DND-41 (cell line): ENCODE data around the gene PEX14.

Experiments used
- ATAC-seq: fragments of 200-7000 bp; cut with Tn5 transposase; 3 replicates; pipeline ENCODE4 v1.9.1; 2021; ENCODE audit warnings: low read depth; ENCODE audit not compliant: insufficient read depth
- DNase-seq: peaks from one replicate; pipeline ENCODE4 v3.0.0-alpha.2; 2020
- H2AFZ ChIP-seq: 2 replicates; pipeline ENCODE4 v1.6.0; 2012; ENCODE audit warnings: low read depth, low read length
- H3K27ac ChIP-seq: 2 replicates; pipeline ENCODE4 v1.5.1; 2012; ENCODE audit warnings: low read length, inconsistent platforms
- H3K27me3 ChIP-seq: fragments of 200-600 bp; sonication (generic); 2 replicates; pipeline ENCODE4 v1.6.0; 2012; ENCODE audit warnings: low read length, mild to moderate bottlenecking, inconsistent platforms; ENCODE audit not compliant: insufficient read depth, poor library complexity
- H3K36me3 ChIP-seq: 2 replicates; pipeline ENCODE4 v1.5.1; 2012; ENCODE audit warnings: low read length, inconsistent platforms; ENCODE audit not compliant: insufficient read depth
- H3K4me1 ChIP-seq: 2 replicates; pipeline ENCODE4 v1.5.1; 2012; ENCODE audit warnings: mild to moderate bottlenecking, low read length; ENCODE audit not compliant: insufficient read depth
- H3K4me2 ChIP-seq: 2 replicates; pipeline ENCODE4 v1.6.0; 2012; ENCODE audit warnings: mild to moderate bottlenecking, moderate library complexity, low read length, inconsistent platforms; ENCODE audit not compliant: insufficient read depth
- H3K4me3 ChIP-seq, 2 experiments: fragments of 200-600 bp in 1 of 2; shearing (Covaris generic) in 1 of 2; 2 replicates each; pipeline ENCODE4 v1.5.1; 2012 to 2016; ENCODE audit warnings: inconsistent platforms in 2 of 2, low read length in 2 of 2, mild to moderate bottlenecking in 2 of 2, low read depth in 1 of 2, moderate library complexity in 1 of 2
- H3K79me2 ChIP-seq: 2 replicates; pipeline ENCODE4 v1.6.0; 2012; ENCODE audit warnings: low read length, inconsistent platforms; ENCODE audit not compliant: insufficient read depth
- H3K9ac ChIP-seq: 2 replicates; pipeline ENCODE4 v1.6.0; 2012; ENCODE audit warnings: low read depth, mild to moderate bottlenecking, inconsistent platforms, low read length, moderate library complexity
- H3K9me3 ChIP-seq: 2 replicates; pipeline ENCODE4 v1.5.1; 2012; ENCODE audit warnings: low read length, moderate library complexity, mild to moderate bottlenecking, inconsistent platforms; ENCODE audit not compliant: insufficient read depth, severe bottlenecking
- H4K20me1 ChIP-seq: 2 replicates; pipeline ENCODE4 v1.6.0; 2012; ENCODE audit warnings: low read length; ENCODE audit not compliant: insufficient read depth
- CTCF ChIP-seq: IDR thresholded peaks from 2 replicates; pipeline ENCODE4 v1.5.1; 2012; ENCODE audit warnings: borderline replicate concordance, low read length, moderate library complexity, mild to moderate bottlenecking; ENCODE audit not compliant: poor library complexity, severe bottlenecking; ENCODE audit errors: extremely low read depth
- EZH2 ChIP-seq: IDR thresholded peaks from 3 replicates; pipeline ENCODE4 v1.6.1; 2012; ENCODE audit warnings: borderline replicate concordance, low read depth, mild to moderate bottlenecking, moderate library complexity, low read length, inconsistent platforms; ENCODE audit not compliant: severe bottlenecking

PEX14 gene

GRCh38 chr1:10598389-10598702 is 123.6 kb downstream of the PEX14 start:
- ATAC-seq (no peak), DNase-seq (no peak)
- H3K4me1 ChIP-seq: no peaks in the 10 kb centered on the region
- no peaks in the 10 kb centered on the region for H3K36me3 ChIP-seq
- no peak overlapping the region for H3K9ac ChIP-seq
- no peak overlapping the region for H2AFZ ChIP-seq
- peaks cover 4% of the 10 kb centered on the region; the same call in 1 of the 2 replicates for H4K20me1 ChIP-seq
- H3K9me3 ChIP-seq: no peaks in the 10 kb centered on the region
- H3K79me2 ChIP-seq: no peaks in the 10 kb centered on the region
- no peaks in the 10 kb centered on the region for H3K27me3 ChIP-seq
- no peak overlapping the region for H3K4me2 ChIP-seq
- H3K4me3 ChIP-seq: no peak overlapping the region
- TF ChIP-seq EZH2 (no peak), CTCF (peak; percentile 18)
- H3K27ac ChIP-seq: no peak overlapping the region

- Histone ChIP-seq H3K79me2 (no peaks in the 10 kb centered on the region), H3K4me3 (no peak overlapping the region), H3K9me3 (no peaks in the 10 kb centered on the region), H3K9ac (no peak overlapping the region), H2AFZ (no peak overlapping the region), H3K27ac (no peak overlapping the region), H3K27me3 (no peaks in the 10 kb centered on the region), H3K4me2 (no peak overlapping the region), H3K36me3 (no peaks in the 10 kb centered on the region), H3K4me1 (no peaks in the 10 kb centered on the region), H4K20me1 (peaks cover 4% of the 10 kb centered on the region; the same call in 1 of the 2 replicates)
- TF ChIP-seq EZH2 (no peak), CTCF (no peak)
- DNase-seq: no peak
- ATAC-seq: no peak
Measured at GRCh38 chr1:10599194-10599861, 124.6 kb downstream of the PEX14 start.

GRCh38 chr1:10601342-10602070 is 126.8 kb downstream of the PEX14 start:
- no peak overlapping the region for H3K9ac ChIP-seq
- H3K36me3 ChIP-seq: no peaks in the 10 kb centered on the region
- no peak overlapping the region for H3K4me3 ChIP-seq
- H2AFZ ChIP-seq: no peak overlapping the region
- no peak for TF ChIP-seq CTCF
- TF ChIP-seq EZH2: no peak
- H3K79me2 ChIP-seq: no peaks in the 10 kb centered on the region
- H3K9me3 ChIP-seq: no peaks in the 10 kb centered on the region
- no peaks in the 10 kb centered on the region for H3K4me1 ChIP-seq
- H3K27ac ChIP-seq: no peak overlapping the region
- no peaks in the 10 kb centered on the region for H3K27me3 ChIP-seq
- H4K20me1 ChIP-seq: peaks cover 4% of the 10 kb centered on the region; the same call in 1 of the 2 replicates
- ATAC-seq (no peak), DNase-seq (no peak)
- no peak overlapping the region for H3K4me2 ChIP-seq
